Activated T-helper 2 cell treated with anti-CD3 and anti-CD28 coated beads, Interferon-gamma antibody, Interleukin-2, Interleukin-4, amounts not matched to agents 10 μg/mL and 5 μg/mL and 100 μg/mL, durations not matched to agents 14 hours and 24 hours and 36 hours (primary cell): ENCODE data around the gene OSBPL5. TPM values are rescaled to one million over a fixed set of nuclear protein-coding genes. Genes with fewer than 3 reads are reported as not detected.

Experiments
- DNase-seq: peaks from one replicate; pipeline ENCODE4 v3.0.0; 2021; ENCODE audit warnings: low spot score
- H3K27ac Mint-ChIP-seq: one replicate; pipeline ENCODE4 v1.8.0; 2021; ENCODE audit warnings: mixed read lengths
- H3K27me3 Mint-ChIP-seq: one replicate; pipeline ENCODE4 v1.8.0; 2021; ENCODE audit warnings: low read depth, mixed read lengths
- H3K36me3 Mint-ChIP-seq: one replicate; pipeline ENCODE4 v1.8.0; 2021; ENCODE audit warnings: low read depth, mixed read lengths
- H3K4me1 Mint-ChIP-seq: one replicate; pipeline ENCODE4 v1.8.0; 2021; ENCODE audit warnings: low read depth, mixed read lengths
- H3K4me3 Mint-ChIP-seq: one replicate; pipeline ENCODE4 v1.8.0; 2021; ENCODE audit warnings: low read depth, mild to moderate bottlenecking, moderate library complexity, mixed read lengths
- H3K9me3 Mint-ChIP-seq: one replicate; pipeline ENCODE4 v1.8.0; 2021; ENCODE audit warnings: mixed read lengths
- intact Hi-C: fragments of 100-400 bp; cut with micrococcal nuclease; formaldehyde crosslinking; loops from one replicate; pipeline ENCODE4 v1.15.1; 2023
- total RNA-seq: library from RNA; stranded (reverse); gene quantifications from 2 replicates; pipeline ENCODE4 v1.2.3, GENCODE V29; 2022

OSBPL5 gene
- total RNA-seq = 2.3 and 2.4 TPM in 2 replicates

- peak within 1 kb of the TSS; percentile 53 for H3K4me3 Mint-ChIP-seq
- intact Hi-C loops = no loop called here
- DNase-seq = no peak
- no peaks in the 10 kb centered on the region for H3K36me3 Mint-ChIP-seq
- no peak within 1 kb of the TSS for H3K27ac Mint-ChIP-seq
- H3K4me1 Mint-ChIP-seq = peaks cover 13% of the 10 kb centered on the region
- peaks cover 63% of the 10 kb centered on the region for H3K27me3 Mint-ChIP-seq
- H3K9me3 Mint-ChIP-seq = no peaks in the 10 kb centered on the region
Observed at GRCh38 chr11:3165152-3165705, at the start of gene OSBPL5. Gene OSBPL5, minus strand, starts transcription at chr11:3165310. Its CDS starts 36,162 bp downstream, at chr11:3129148.

- Mint-ChIP-seq H3K9me3 (no peaks in the 10 kb centered on the region), H3K4me3 (no peak overlapping the region), H3K27me3 (peaks cover 9% of the 10 kb centered on the region), H3K27ac (no peak overlapping the region), H3K4me1 (peaks cover 4% of the 10 kb centered on the region), H3K36me3 (no peaks in the 10 kb centered on the region)
- intact Hi-C loops = loop anchor here (10.0 kb wide), 1 partner anchor 100 kb away; no protein-coding TSS in a partner anchor
- no peak for DNase-seq
Observed at GRCh38 chr11:3214420-3214699, 49.2 kb upstream of the OSBPL5 start.

GRCh38 chr11:3213659-3214419 lies 48.7 kb upstream of the OSBPL5 start:
- H3K4me3 Mint-ChIP-seq = no peak overlapping the region
- H3K4me1 Mint-ChIP-seq = peaks cover 4% of the 10 kb centered on the region
- H3K36me3 Mint-ChIP-seq = no peaks in the 10 kb centered on the region
- H3K9me3 Mint-ChIP-seq = no peaks in the 10 kb centered on the region
- intact Hi-C loops = loop anchor here (10.0 kb wide), 1 partner anchor 99 kb away; no protein-coding TSS in a partner anchor
- H3K27me3 Mint-ChIP-seq = peaks cover 9% of the 10 kb centered on the region
- H3K27ac Mint-ChIP-seq = no peak overlapping the region
- no peak for DNase-seq

GRCh38 chr11:3208272-3208671 lies 43.2 kb upstream of the OSBPL5 start:
- H3K4me3 Mint-ChIP-seq = no peak overlapping the region
- no peak for DNase-seq
- no peaks in the 10 kb centered on the region for H3K4me1 Mint-ChIP-seq
- intact Hi-C loops = no loop called here
- H3K27me3 Mint-ChIP-seq = peaks cover 10% of the 10 kb centered on the region
- H3K9me3 Mint-ChIP-seq = no peaks in the 10 kb centered on the region
- H3K36me3 Mint-ChIP-seq = no peaks in the 10 kb centered on the region
- no peak overlapping the region for H3K27ac Mint-ChIP-seq

- no peak overlapping the region for H3K27ac Mint-ChIP-seq
- no peaks in the 10 kb centered on the region for H3K9me3 Mint-ChIP-seq
- H3K4me1 Mint-ChIP-seq = no peaks in the 10 kb centered on the region
- H3K4me3 Mint-ChIP-seq = no peak overlapping the region
- no peaks in the 10 kb centered on the region for H3K36me3 Mint-ChIP-seq
- intact Hi-C loops = no loop called here
- no peak for DNase-seq
- peaks cover 12% of the 10 kb centered on the region for H3K27me3 Mint-ChIP-seq
Observed at GRCh38 chr11:3207526-3208189, 42.5 kb upstream of the OSBPL5 start.

GRCh38 chr11:3206922-3207204 lies 41.8 kb upstream of the OSBPL5 start:
- no peaks in the 10 kb centered on the region for H3K36me3 Mint-ChIP-seq
- H3K27ac Mint-ChIP-seq = no peak overlapping the region
- H3K4me3 Mint-ChIP-seq = no peak overlapping the region
- no peaks in the 10 kb centered on the region for H3K4me1 Mint-ChIP-seq
- DNase-seq = no peak
- H3K27me3 Mint-ChIP-seq = peaks cover 13% of the 10 kb centered on the region
- intact Hi-C loops = no loop called here
- no peaks in the 10 kb centered on the region for H3K9me3 Mint-ChIP-seq

- DNase-seq = no peak
- Mint-ChIP-seq H3K9me3 (no peaks in the 10 kb centered on the region), H3K36me3 (no peaks in the 10 kb centered on the region), H3K4me3 (no peak overlapping the region), H3K27me3 (peaks cover 8% of the 10 kb centered on the region), H3K4me1 (no peaks in the 10 kb centered on the region), H3K27ac (no peak overlapping the region)
- intact Hi-C loops = no loop called here
Observed at GRCh38 chr11:3206156-3206921, 41.2 kb upstream of the OSBPL5 start.

GRCh38 chr11:3205261-3206155 lies 40.4 kb upstream of the OSBPL5 start:
- intact Hi-C loops = no loop called here
- Mint-ChIP-seq H3K27ac (no peak overlapping the region), H3K9me3 (no peaks in the 10 kb centered on the region), H3K4me3 (no peak overlapping the region), H3K27me3 (peaks cover 7% of the 10 kb centered on the region), H3K4me1 (no peaks in the 10 kb centered on the region), H3K36me3 (no peaks in the 10 kb centered on the region)
- no peak for DNase-seq

GRCh38 chr11:3204141-3205015 lies 39.3 kb upstream of the OSBPL5 start:
- Mint-ChIP-seq H3K27me3 (peaks cover 7% of the 10 kb centered on the region), H3K4me3 (no peak overlapping the region), H3K36me3 (no peaks in the 10 kb centered on the region), H3K4me1 (no peaks in the 10 kb centered on the region), H3K27ac (no peak overlapping the region), H3K9me3 (no peaks in the 10 kb centered on the region)
- intact Hi-C loops = no loop called here
- DNase-seq = no peak

GRCh38 chr11:3203221-3204043 lies 38.3 kb upstream of the OSBPL5 start:
- no peaks in the 10 kb centered on the region for H3K4me1 Mint-ChIP-seq
- H3K4me3 Mint-ChIP-seq = no peak overlapping the region
- no peaks in the 10 kb centered on the region for H3K9me3 Mint-ChIP-seq
- DNase-seq = no peak
- no peak overlapping the region for H3K27ac Mint-ChIP-seq
- intact Hi-C loops = no loop called here
- H3K36me3 Mint-ChIP-seq = no peaks in the 10 kb centered on the region
- H3K27me3 Mint-ChIP-seq = peaks cover 7% of the 10 kb centered on the region

GRCh38 chr11:3202759-3203158 lies 37.6 kb upstream of the OSBPL5 start:
- Mint-ChIP-seq H3K27ac (no peak overlapping the region), H3K4me3 (no peak overlapping the region)
- DNase-seq = no peak

More at GRCh38 chr11:3202759-3203158, 37.6 kb upstream of the OSBPL5 start:
- Mint-ChIP-seq H3K9me3 (no peaks in the 10 kb centered on the region), H3K27me3 (peaks cover 7% of the 10 kb centered on the region), H3K4me1 (no peaks in the 10 kb centered on the region), H3K36me3 (no peaks in the 10 kb centered on the region)
- intact Hi-C loops = no loop called here
